Hematopoietic multipotent progenitor cell treated with erythropoietin and hydrocortisone succinate and interleukin-3 and kit ligand, for 8 days (in vitro differentiated cells): ENCODE measurements around the gene PTGES.
"Not testable (repeated sequence)": the region's sequence is repeated elsewhere in the genome, so short reads cannot be mapped to it uniquely, and the experiment has no call there.

Experiments
- DNase-seq: peaks from one replicate; pipeline ENCODE4 v3.0.0-alpha.2; 2015

The PTGES gene

DNA sequence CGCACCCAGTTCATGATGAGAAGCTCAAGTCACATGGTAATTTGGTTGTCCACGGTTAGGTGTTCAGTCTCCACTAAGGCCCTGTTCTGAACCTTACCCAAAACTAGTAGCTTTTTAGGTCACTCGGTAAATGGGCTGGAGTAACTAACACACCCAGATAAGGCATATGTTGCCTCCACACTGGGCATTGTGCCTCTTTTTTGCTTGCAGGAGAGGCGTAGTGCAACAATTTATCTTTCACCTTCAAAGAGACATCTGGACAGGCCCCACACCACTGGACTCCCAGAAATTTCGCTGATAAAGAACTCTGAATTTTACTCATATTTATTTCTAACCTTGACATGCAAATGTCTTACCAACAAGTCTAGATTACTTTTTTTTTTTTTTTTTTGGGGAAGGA, 16.8 kb upstream of the PTGES start:
- peak; percentile 97 for DNase-seq

DNA sequence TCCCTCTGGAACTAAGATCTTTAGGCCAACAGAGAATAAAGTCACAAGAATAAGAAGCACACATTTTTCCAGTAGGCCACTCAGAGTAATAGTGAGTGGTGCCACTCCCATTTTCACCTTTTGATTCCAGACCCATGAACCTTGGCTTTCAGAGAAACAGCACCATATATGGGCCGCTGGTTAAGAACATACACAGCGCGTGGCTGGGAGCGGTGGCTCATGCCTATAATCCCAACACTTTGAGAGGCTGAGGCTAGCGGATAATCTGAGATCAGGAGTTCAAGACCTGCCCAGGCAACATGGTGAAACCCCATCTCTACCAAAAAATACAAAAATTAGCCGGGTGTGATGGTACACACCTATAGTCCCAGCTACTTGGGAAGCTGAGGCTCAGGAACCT, 15.6 kb upstream of the PTGES start:
- no peak for DNase-seq

DNA sequence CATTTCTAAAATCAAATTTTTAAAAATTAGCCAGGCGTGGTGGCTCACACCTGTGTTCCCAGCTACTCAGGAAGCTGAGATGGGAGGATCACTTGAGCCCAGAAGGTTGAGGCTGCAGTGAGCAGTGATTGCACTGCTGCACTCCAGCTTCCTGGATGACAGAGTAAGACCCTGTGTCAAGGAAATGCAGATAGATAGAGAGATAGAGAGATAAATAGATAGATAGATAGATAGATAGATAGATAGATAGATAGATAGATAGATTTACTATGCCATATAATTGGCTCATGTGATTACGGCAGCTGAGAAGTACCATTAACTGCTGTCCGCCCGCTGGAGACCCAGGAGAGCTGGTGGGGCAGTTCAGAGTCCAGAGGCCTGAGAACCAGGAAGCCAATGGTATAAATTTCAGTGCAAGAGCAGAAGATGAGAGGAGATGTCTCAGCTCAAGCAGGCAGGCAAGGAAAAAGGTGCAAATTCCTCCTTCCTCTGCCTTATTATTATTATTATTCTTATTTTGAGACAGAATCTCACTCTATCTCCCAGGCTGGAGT, 13.0 kb upstream of the PTGES start:
- DNase-seq, result no peak

DNA sequence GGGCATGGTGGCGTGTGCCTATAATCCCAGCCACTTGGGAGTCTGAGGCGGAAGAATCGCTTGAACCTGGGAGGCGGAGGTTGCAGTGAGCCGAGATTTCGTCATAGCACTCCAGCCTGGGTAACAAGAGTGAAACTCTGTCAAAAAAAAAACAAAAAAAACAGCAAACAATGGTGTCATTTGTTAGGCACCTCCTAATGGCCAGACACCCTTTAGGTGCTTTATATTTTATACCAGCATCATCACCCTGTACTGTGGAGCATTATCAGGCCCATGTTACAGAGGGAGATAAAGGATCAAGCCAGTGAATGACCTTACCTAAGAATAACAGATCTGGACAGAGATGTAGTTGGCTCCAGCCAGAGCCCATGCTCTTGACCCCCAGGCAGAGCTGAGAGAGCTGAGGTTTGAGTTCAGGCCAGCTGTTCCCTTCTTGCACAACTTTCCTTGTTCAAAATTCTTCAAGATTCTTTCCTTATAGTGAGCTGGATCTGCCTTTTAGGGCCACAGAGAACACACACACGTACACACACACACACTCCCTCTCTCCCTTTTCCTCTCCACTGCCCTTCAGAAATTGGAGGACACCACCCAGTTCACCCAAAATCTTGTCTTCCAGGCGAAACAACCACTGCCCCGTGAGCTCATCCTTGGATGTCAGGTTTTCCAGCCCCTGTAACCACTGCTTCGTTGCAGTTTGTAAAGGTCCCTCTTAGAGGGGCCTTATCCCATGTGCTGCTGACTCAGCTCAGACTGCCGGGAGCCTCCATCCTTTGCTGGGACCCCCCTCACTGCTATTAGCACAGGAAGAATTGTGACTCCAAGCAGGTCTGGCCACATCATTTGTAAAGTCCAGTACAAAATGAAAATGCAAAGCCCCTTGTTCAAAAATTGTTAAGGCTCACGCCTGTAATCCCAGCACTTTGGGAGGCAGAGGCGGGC, 10.4 kb upstream of the PTGES start:
- DNase-seq, result no peak

DNA sequence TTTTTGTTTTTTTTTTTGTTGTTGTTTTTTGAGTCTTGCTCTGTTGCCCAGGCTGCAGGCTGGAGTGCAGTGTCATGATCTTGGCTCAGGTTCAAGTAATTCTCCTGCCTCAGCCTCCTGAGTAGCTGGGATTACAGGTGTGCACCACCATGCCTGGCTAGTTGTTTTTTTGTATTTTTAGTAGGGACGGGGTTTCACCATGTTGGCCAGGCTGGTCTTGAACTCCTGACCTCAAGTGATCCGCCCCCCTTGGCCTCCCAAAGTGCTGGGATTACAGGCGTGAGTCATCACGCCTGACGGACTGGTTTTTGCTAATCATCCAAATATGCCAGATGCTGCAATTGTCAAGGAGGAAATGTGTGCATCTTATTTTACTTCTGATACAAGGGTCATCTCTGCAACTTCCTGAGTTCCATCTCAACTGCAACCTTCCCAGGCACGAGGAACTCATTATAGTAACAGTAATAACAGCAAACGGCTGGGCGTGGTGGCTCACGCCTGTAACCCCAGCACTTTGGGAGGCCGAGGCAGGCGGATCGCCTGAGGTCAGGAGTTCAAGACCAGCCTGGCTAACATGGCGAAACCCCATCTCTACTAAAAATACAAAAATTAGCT, 9.6 kb upstream of the PTGES start:
- not testable (repeated sequence) for DNase-seq

DNA sequence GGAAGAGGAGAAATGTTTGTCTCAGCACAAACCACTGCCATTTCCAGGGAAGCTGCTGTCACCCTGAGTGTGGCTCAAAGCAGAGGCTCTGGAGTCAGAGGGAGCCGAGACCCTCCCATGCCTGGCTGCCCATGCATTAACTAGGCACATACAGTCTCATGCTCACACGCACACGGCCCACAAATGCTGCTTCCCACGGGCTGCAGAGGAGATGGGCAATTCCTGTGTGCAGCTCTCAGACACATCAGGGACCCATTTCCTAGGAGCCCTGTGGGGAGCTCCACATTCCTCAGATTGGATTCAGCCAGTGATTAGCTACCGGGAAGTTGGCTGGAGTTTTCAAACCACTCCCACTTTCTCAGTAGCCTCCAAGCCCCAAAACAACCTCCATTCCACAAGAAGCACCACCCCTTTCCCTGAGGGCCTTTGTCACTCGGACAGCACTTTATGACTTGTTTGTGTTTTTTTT, 9.1 kb upstream of the PTGES start:
- DNase-seq, result no peak

DNA sequence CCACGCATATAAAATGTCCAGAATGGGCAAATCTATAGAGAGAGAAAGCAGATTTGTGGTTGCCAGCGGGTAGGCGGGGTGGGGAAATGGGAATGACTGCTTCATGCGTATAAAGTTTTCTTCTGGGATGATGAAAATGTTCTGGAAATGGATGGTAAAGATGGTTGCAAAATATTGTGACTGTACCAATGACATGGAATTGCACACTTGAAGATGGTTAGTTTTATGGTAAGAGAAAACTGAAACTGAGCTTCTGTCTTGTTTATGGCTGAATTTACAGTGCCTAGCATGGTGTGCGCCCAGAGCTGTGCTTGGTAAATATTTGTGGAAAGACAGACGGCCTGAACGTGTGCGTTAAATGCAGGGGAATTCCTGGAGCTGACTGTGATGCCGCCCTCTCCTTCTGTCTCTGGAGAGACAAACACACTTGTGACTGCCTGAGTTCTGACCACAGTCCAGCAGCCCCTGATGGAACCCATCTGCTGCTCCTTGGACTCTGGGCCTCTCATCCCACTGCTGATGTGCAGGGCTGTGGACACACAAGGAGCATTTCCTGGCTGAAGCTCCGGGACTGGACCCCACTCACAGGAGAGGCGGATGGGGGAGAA, 8.6 kb upstream of the PTGES start:
- DNase-seq, result no peak

DNA sequence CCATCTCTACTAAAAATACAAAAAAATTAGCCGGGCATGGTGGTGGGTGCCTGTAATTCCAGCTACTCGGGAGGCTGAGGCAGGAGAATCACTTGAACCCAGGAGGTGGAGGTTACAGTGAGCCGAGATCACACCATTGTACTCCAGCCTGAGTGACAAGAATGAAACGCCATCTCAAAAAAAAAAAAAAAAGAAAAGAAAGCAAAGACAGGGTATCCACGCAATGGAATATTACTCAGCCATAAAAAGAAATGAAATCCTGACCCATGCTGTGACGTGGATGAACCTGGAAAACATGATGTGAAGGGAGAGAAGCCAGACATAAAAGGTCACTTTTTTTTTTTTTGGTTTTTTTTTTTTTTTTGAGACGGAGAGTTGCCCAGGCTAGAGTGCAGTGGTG, 7.9 kb upstream of the PTGES start:
- DNase-seq, result not testable (repeated sequence)

DNA sequence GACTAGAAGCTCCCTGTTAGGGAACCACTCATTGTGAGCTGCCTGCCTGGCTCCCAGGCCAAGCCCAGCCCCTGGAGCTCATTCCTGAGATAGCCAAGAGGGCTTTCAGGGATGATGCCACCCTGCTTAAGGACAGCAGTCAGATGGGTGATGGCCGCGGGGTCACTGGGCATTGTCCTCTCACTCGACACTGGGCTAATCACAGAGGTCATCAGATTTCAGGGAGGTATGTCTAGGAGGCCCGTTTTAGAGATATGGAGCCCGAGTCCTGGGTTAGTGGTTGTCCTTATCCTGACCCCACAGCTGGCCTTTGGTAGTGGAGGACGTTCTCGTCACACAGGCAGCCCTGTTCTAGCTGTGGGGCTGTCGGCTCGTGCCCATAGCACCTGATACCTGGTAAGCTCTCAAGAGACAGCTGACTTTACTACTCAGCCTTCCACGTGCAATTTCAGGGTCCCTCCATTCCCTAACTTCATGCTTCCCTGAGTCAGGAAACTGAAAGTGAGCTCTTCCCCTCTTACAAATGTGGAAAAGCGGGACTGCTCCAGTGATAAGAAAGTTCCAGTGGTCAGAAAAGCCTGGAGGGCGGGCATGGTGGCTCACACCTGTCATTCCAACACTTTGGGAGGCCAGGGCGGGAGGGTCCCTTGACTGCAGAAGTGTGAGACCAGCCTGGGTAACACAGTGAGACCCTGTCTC, 7.1 kb upstream of the PTGES start:
- DNase-seq, result no peak

DNA sequence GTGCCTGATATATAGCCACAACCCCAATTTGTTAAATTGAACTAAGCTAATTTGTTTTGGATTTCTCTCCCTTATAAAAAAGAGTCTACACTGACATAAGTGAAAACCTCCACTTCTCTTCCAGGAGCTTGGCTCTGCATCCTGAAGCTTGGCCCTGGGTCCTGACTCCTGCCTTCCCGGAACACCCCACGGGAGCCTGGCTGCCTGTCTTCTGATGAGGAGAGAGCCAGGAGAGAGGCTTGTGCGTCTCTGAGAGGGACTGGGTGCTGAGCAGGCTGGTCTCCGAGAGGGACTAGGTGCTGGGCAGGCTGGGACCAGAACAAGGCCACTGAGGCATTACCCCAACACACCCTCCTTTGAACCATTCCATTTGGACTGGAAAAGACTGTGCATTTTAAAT, 6.5 kb upstream of the PTGES start:
- no peak for DNase-seq

DNA sequence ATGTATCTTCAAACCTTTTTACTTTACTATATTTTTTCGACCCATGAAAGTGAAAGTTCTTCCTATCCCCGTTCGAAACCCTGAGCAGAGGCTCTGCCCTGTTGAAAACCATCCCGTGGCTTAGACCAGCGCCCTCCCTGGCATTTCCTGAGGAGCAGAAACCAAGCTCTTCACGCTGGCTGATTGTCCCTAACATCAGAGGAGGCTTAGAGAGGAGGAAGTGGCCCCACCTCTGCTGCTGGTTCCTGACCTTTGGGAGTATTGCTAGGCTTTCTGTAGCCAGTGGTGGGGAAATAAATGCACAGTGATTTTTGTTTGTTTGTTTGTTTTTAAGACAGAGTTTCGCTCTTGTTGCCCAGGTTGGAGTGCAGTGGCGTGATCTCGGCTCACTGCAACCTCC, 4.2 kb upstream of the PTGES start:
- no peak for DNase-seq

DNA sequence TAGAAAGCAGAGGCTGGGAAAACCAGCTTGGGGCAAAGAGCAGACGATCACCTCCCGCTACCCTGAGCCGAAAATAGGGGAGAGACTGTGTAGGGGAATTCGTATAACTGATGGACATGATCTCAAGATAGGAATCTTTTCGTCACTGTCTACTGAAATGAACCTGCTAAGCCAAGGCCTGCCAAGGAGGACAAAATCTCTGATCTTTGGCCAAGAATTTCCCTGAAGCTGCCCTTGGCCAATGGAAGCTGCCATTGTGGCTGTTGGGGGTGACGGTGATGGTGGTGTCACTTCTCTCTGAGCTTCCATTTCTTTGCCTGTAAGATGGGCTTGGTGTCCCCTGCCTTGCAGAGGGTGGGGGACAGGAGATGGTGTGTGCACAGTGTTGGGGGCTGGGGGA, 3.3 kb upstream of the PTGES start:
- no peak for DNase-seq

DNA sequence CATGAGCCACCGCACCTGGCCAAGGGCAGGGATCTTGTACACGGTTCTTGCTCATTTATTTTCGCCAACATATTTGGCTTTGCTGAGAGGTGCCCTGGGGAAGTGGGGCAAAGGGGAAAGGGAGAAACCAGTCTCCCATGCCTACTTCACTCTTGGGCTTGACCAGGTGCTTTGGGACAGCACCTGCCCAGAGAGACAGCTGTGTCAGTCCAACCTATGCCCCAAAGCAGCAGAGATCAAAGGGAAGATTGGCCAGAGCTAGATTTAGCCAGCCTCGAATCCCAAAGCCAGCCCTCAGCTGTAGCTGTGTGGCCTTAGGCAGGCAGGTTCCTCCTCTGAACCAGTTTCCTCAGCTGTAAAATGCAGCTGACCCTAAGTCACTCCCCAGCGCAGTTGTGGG, 2.3 kb upstream of the PTGES start:
- DNase-seq, result no peak

DNA sequence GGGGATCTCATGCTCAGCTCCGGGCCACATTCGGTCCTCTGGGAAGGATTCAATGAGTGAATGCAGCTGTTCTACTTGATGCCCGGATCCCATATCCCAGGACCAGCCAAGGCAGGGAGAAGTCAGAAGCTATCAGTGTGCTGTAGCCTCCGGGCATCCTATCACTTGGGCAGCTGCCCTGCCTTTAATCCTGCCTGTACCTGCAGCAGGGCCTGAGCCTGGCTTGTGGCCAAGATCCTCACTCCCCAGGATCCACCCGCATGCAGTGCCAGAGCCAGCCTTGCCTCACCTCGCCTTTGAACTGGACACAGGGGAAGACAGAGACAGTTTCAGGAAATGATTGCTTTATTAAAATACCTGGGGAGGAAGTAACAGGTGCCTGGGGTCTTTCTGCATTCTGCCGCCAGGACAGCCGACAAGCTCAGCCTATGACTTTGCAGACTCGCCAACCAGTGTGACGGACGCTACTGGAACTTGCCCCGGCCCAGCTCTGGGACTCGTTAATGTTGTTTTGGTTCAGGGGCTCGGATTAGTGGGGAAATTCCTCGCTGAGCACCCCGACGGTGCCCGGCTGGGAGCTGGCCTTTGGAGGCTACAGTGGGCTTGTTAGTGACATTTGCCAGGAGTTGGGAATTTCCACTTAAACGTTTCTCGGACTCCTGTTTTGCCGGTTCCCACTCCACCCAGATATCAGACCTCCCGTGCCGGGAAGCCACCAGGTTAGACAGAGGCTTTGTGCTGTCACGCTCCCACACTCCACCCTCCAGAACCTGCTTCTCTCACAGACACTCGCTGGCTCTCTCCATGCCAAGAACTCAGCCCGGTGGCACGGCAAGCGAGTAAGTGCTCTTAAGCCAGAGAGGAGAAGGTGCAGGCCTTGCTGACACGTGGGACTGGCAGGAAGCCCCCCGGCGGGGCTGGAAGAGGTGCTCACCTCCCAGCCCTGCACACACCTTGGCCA, 721 bp downstream of the PTGES start:
- no peak for DNase-seq

DNA sequence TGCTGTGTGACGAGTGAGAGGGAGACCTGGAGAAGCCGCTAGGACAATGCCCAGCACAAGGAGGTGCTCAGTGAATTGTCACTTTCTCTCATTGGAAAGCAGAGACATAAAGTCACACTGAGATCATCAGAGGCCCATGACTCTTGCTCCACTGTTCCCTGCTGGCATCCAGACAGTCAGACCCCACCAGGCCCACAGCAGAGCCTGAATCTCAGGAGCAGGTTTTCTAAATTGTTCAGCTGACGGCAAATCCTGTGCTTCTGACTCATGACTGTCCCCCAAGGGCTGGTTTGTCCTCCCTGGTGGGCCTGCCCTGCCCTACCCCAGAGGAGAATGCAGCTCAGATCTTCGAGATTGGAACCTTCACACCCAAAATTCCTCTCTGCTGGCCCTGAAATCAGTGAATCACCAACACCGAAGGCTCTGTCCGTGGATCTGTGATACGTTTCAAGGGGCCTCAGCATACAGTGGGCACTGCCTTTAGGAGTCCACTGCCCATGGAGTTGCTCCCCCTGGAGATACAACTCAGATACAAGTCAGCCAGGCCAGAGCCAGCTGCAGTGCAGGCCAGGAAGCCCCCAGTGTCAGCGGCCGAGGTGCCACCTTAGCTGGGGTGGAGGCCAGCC, 2.7 kb downstream of the PTGES start:
- no peak for DNase-seq

DNA sequence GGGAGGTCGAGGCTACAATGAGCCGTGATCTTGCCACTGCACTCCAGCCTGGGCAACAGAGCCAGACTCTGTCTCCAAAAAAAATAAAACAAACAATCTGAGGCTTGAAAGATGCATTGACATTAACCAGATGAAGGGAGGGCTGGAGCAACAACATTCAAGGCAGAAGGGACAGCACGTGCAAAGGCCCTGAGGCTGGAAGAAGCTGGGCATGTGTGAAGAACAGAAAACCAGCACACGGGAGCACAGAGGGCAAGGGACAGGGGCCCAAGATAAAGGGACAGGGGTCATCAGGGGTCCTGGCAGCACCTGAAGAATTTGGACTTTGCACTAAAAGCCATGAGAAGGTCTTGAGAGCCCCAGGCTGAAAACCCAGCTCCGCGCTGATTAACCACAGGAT, 3.3 kb downstream of the PTGES start:
- no peak for DNase-seq

DNA sequence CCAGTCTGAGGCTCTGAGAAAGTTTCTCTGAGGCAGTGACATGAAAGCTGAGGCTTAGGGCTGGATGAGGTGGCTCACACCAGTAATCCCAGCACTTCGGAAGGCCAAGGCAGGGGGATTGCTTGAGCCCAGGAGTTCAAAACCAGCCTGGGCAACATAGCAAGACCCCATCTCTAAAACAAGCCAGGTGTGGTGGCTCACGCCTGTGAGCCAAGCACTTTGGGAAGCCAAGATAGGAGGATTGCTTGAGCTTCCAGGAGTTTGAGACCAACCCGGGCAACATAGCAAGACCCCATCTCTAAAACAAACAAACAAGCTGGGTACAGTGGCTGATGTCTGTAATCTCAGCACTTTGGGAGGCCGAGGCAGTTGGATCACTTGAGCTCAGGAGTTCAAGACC, 3.8 kb downstream of the PTGES start:
- DNase-seq, result not testable (repeated sequence)

DNA sequence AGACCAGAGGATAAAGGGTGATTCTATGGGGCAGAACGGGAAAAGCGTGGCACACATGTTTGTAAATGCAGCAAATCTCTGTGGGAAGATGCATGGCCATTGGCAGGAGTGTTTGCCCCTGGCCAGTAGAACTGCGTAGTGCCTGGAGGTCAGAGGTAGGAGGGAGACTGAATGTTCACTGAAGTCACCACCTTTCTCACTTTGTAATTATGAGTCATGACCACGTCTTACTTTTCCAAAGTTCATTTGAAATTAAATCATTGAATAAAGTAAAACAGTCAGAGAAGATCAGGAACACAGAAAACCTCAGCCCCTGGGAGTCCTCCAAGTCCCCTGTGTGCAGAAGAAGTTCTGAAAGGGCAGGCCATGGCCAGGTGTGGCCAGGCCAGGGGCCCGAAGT, 4.6 kb downstream of the PTGES start:
- no peak for DNase-seq

DNA sequence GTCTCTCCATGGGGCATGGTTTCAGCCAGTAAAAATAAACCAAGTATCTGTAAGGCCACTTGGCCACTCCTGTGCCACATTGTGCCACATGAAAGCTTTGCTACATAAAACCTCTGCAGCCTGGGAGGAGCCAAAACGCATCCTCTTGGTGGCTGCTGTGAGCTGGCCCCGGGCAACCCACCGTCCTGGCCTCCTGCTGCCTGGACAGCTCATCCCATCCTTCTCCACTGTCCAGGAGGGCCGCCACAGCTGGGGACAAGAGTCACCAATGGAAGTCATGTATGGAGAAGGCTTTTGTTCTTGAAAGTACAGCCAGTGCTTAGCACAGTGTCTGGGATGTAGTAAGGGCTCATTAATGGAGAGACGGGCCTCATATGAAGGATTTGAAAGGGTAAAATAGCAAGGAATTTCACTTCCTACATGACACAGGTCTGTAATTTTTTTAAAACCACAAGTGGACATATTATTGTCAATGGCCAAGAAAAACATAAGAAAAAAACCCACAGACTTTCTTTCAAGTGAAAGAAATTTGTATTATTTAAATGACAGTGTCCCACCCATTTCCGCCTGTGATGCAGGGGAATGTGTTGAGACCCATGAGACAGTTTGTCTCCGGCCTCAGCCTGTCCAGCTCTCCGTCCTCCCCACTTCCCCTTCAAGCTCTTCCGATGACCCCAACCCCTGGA, 6.6 kb downstream of the PTGES start:
- DNase-seq, result no peak

DNA sequence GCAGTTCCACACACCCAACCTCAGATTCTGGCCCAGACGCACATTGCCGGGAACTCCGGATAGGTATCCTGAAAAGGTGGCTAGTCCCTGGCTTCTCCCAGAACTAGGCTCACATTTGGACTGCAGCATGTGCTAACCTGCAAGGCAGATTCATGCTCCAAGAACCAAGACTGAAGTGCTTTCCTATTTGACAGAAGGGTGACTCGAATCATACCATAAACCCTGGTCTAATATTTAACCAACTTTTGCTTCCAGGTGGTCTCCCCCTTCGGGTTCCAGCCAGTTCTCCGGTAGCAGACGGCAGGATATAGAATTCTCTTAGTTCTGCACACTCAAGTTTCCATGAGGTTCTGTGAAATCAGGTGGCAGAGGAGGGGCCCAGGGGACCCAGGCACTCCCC, 7.6 kb downstream of the PTGES start:
- no peak for DNase-seq
